HL-60 (cell line): ENCODE measurements around the gene MRPS2.
"Not testable (repeated sequence)": the region's sequence is repeated elsewhere in the genome, so short reads cannot be mapped to it uniquely, and the experiment has no call there.

Experiments
- DNase-seq, 2 experiments: peaks; one replicate each; pipeline ENCODE4 v3.0.0-alpha.2; 2010 to 2020; ENCODE audit warnings: low read depth in 1 of 2, low spot score in 1 of 2
- H3K27ac ChIP-seq: fragments of 250-450 bp; sonication (Bioruptor Pico); replicated peaks from 2 replicates; pipeline ENCODE4 v1.5.1; 2020; ENCODE audit warnings: mild to moderate bottlenecking, moderate library complexity
- H3K27me3 ChIP-seq: fragments of 250-450 bp; sonication (Bioruptor Pico); 2 replicates; pipeline ENCODE4 v1.5.1; 2021; ENCODE audit warnings: mild to moderate bottlenecking, moderate library complexity; ENCODE audit not compliant: insufficient read depth, poor library complexity, severe bottlenecking
- H3K4me3 ChIP-seq: replicated peaks from 2 replicates; pipeline ENCODE4 v1.5.1; 2011; ENCODE audit warnings: mild to moderate bottlenecking, control low read depth, low read length; ENCODE audit not compliant: insufficient read depth
- CTCF ChIP-seq: IDR thresholded peaks from one replicate; pipeline ENCODE4 v1.5.1; 2011; ENCODE audit warnings: low read length, control low read depth, inconsistent platforms; ENCODE audit not compliant: insufficient read depth
- GABPA ChIP-seq: IDR thresholded peaks from 2 replicates; pipeline ENCODE4 v1.6.1; 2012; ENCODE audit warnings: low read depth
- POLR2AphosphoS5 ChIP-seq: IDR thresholded peaks from 2 replicates; pipeline ENCODE4 v1.6.1; 2012; ENCODE audit warnings: low read depth
- SPI1 ChIP-seq: IDR thresholded peaks from 2 replicates; pipeline ENCODE4 v1.6.1; 2012; ENCODE audit warnings: low read depth, mild to moderate bottlenecking, borderline replicate concordance
- TF ChIP-seq, protein P1 (sequence below): IDR thresholded peaks from 2 replicates; pipeline ENCODE4 v1.6.1; 2012; ENCODE audit warnings: low read depth; ENCODE audit not compliant: insufficient replicate concordance

The MRPS2 gene

GRCh38 chr9:135455401-135456030 is 45.0 kb upstream of the MRPS2 start:
- Histone ChIP-seq H3K27ac (no peak overlapping the region), H3K27me3 (no peaks in the 10 kb centered on the region), H3K4me3 (no peak overlapping the region)
- TF ChIP-seq SPI1 = no peak
- no peak for TF ChIP-seq POLR2AphosphoS5
- TF ChIP-seq, protein P1, sequence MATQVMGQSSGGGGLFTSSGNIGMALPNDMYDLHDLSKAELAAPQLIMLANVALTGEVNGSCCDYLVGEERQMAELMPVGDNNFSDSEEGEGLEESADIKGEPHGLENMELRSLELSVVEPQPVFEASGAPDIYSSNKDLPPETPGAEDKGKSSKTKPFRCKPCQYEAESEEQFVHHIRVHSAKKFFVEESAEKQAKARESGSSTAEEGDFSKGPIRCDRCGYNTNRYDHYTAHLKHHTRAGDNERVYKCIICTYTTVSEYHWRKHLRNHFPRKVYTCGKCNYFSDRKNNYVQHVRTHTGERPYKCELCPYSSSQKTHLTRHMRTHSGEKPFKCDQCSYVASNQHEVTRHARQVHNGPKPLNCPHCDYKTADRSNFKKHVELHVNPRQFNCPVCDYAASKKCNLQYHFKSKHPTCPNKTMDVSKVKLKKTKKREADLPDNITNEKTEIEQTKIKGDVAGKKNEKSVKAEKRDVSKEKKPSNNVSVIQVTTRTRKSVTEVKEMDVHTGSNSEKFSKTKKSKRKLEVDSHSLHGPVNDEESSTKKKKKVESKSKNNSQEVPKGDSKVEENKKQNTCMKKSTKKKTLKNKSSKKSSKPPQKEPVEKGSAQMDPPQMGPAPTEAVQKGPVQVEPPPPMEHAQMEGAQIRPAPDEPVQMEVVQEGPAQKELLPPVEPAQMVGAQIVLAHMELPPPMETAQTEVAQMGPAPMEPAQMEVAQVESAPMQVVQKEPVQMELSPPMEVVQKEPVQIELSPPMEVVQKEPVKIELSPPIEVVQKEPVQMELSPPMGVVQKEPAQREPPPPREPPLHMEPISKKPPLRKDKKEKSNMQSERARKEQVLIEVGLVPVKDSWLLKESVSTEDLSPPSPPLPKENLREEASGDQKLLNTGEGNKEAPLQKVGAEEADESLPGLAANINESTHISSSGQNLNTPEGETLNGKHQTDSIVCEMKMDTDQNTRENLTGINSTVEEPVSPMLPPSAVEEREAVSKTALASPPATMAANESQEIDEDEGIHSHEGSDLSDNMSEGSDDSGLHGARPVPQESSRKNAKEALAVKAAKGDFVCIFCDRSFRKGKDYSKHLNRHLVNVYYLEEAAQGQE = no peak
- TF ChIP-seq CTCF = no peak
- no peak for TF ChIP-seq GABPA
- DNase-seq = no peak

DNA sequence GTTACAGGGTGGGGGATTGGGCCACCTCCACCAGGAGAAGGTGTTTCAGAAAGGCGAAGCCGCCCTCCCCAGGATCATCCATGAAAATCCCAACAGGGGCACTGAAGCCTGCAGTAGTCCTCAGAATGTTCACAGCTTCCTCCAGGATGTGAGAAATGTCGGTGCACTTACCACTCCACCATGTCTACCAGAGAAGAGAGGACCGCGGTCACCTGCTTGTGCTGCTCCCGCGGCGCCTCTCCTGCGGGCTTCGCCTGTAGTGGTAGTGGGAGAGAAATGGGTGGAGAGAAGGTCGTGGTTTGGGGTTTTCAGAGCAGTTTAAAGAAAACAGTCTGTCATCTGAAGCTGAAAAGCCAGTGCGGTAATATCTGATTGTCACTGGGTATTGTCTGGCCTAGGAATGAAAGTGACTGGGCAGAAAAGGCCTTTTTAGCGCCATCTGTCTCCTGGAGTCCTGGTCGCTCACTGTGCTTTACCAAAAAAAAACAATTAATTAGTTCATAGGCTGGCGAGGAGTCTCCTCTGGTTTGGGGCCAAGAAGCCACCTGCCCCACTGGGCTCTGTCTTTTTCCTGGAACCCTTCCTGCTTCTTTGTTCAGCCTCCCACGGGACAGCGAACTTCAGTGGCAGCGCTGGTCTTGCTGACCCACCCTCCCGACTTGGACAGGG is 43.9 kb upstream of the MRPS2 start:
- Histone ChIP-seq H3K4me3 (no peak overlapping the region), H3K27ac (no peak overlapping the region), H3K27me3 (no peaks in the 10 kb centered on the region)
- no peak for DNase-seq
- TF ChIP-seq, protein P1 = no peak
- no peak for TF ChIP-seq SPI1
- no peak for TF ChIP-seq CTCF
- no peak for TF ChIP-seq POLR2AphosphoS5
- TF ChIP-seq GABPA = no peak

DNA sequence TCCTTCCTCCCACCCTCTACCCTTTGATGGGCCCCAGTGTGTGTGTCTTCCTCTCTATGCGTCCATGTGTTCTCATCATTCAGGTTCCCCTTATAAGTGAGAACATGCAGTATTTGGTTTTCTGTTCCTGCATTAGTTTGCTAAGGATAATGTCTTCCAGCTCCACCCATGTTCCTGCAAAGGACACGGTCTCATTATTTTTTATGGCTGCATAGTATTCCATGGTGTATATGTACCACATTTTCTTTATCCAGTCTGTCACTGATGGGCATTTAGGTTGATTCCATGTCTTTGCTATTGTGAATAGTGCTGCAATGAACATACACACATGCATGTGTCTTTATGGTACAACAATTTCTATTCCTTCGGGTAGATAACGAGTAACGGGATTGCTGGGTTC is 42.0 kb upstream of the MRPS2 start:
- H3K27me3 ChIP-seq, DNase-seq, H3K27ac ChIP-seq, H3K4me3 ChIP-seq: not testable (repeated sequence)

DNA sequence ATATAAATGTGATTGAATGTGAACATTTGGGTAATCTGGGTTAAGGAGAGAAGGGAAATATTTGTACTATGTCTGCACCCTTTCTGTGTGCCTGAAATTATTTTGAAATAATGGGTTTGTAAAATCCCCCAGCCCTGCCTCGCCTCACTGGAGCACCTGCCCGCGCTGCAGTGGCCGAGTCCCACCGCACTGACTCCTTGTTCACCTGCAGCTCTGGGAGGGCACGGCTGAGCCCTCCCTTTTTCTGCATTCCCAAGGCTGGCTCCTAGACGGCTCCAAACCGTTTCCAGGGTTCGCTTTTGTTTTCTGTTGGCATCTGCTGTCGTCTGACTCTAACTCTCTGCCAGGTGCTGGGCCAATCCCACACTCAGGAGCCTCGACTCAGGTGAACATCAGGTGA is 38.5 kb upstream of the MRPS2 start:
- TF ChIP-seq GABPA (no peak), POLR2AphosphoS5 (no peak), SPI1 (no peak), CTCF (no peak)
- TF ChIP-seq, protein P1 = no peak
- no peak overlapping the region for H3K4me3 ChIP-seq
- no peaks in the 10 kb centered on the region for H3K27me3 ChIP-seq
- no peak overlapping the region for H3K27ac ChIP-seq
- no peak for DNase-seq
